ENCODE results near the gene COL5A2.

DNA sequence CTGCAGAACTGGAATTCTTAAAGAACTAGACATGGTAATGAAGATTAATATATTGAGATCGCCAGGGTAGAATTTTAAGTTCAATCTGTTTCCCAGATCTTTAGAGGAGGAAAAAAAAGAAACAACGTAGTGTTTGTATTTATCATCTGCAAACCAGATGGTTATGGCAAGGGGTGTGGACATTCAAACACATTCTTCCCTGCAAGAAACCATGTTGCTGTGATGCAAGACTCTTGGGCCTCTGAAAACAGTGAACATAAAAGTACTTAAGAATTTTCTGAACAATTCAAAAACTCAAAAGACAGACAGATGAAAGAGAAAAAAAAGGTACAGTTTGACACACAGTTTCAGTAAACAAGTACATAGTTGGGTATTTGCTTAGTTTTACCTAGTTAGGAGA is 35.6 kb downstream of the COL5A2 start:
- no peak for TF ChIP-seq ARNT (IDR thresholded peaks at IDR 0.05)
- no peak for TF ChIP-seq TARDBP (IDR thresholded peaks at IDR 0.05)
- no peak for TF ChIP-seq SUZ12 (IDR thresholded peaks at IDR 0.05)
